GM12878 (cell line): Measurements from ENCODE around the gene GRIN2A.

Experiments used
- BACH1 ChIP-seq: fragments of 450-650 bp; IDR thresholded peaks from 2 replicates; pipeline ENCODE4 v1.6.1; 2017; ENCODE audit warnings: mild to moderate bottlenecking, borderline replicate concordance
- CBX3 ChIP-seq: fragments of 200-600 bp; sonication (generic); IDR thresholded peaks from 2 replicates; pipeline ENCODE4 v1.6.1; 2016; ENCODE audit warnings: low read depth, borderline replicate concordance
- CTCF ChIP-seq, 3 experiments: IDR thresholded peaks in 2 of 3; conservative IDR thresholded peaks in 1 of 3; 2 replicates each; pipeline ENCODE4 v1.5.1; 2011; ENCODE audit warnings: low read depth in 3 of 3, low read length in 3 of 3, mild to moderate bottlenecking in 3 of 3, control low read depth in 2 of 3, moderate library complexity in 2 of 3, inconsistent platforms in 1 of 3, mixed read lengths in 1 of 3; ENCODE audit not compliant: control insufficient read depth in 2 of 3, insufficient read depth in 1 of 3; ENCODE audit errors: extremely low read depth in 1 of 3
- EP300 ChIP-seq, 2 experiments: fragments of 150-350 bp in 1 of 2; IDR thresholded peaks; 2 replicates each; pipeline ENCODE4 v1.6.1; 2011 to 2012; ENCODE audit warnings: low read depth in 2 of 2, low read length in 2 of 2, borderline replicate concordance in 1 of 2, improper control_type of control experiment in 1 of 2, inconsistent platforms in 1 of 2; ENCODE audit not compliant: control insufficient read depth in 1 of 2
- EZH2 ChIP-seq: IDR thresholded peaks from 2 replicates; pipeline ENCODE4 v1.6.1; 2012; ENCODE audit warnings: low read depth, mild to moderate bottlenecking, control low read depth, inconsistent platforms, low read length, borderline replicate concordance; ENCODE audit not compliant: control insufficient read depth
- SIX5 ChIP-seq: IDR thresholded peaks from 2 replicates; pipeline ENCODE4 v1.6.1; 2011; ENCODE audit warnings: mild to moderate bottlenecking, low read depth, low read length, moderate library complexity; ENCODE audit not compliant: severe bottlenecking
- SMC3 ChIP-seq: IDR thresholded peaks from 2 replicates; pipeline ENCODE4 v1.6.1; 2011; ENCODE audit warnings: low read length, improper control_type of control experiment, borderline replicate concordance
- STAT1 ChIP-seq: fragments of 450-650 bp; conservative IDR thresholded peaks from 2 replicates; pipeline ENCODE4 v1.6.1; 2014; ENCODE audit warnings: antibody characterized with exemption, mild to moderate bottlenecking
- YY1 ChIP-seq: IDR thresholded peaks from 2 replicates; pipeline ENCODE4 v1.6.1; 2011; ENCODE audit warnings: low read depth, mild to moderate bottlenecking, low read length
- ZNF274 ChIP-seq: IDR thresholded peaks from one replicate; pipeline ENCODE4 v1.8.0; 2011; ENCODE audit not compliant: insufficient read length, insufficient read depth
- TF ChIP-seq, protein P1 (sequence below): IDR thresholded peaks from 2 replicates; pipeline ENCODE4 v1.6.1; 2011; ENCODE audit warnings: borderline replicate concordance, low read depth, mild to moderate bottlenecking, moderate library complexity, mixed read lengths, low read length; ENCODE audit not compliant: insufficient read depth; ENCODE audit errors: extremely low read length
- TF ChIP-seq, protein P2 (sequence below): fragments of 450-650 bp; IDR thresholded peaks from 2 replicates; pipeline ENCODE4 v1.6.1; 2017; ENCODE audit warnings: mild to moderate bottlenecking, low read depth, inconsistent platforms; ENCODE audit not compliant: poor library complexity, severe bottlenecking

GRCh38 chr16:10013774-10014173, 168.5 kb downstream of the GRIN2A start:
- no peak for TF ChIP-seq EZH2
- TF ChIP-seq SMC3: no peak
- TF ChIP-seq CBX3: no peak
- no peak for TF ChIP-seq STAT1
- TF ChIP-seq YY1: no peak
- TF ChIP-seq, protein P1, sequence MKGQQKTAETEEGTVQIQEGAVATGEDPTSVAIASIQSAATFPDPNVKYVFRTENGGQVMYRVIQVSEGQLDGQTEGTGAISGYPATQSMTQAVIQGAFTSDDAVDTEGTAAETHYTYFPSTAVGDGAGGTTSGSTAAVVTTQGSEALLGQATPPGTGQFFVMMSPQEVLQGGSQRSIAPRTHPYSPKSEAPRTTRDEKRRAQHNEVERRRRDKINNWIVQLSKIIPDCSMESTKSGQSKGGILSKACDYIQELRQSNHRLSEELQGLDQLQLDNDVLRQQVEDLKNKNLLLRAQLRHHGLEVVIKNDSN: no peak
- TF ChIP-seq EP300 (IDR thresholded peaks at IDR 0.05; ENCODE audit: borderline replicate concordance in 1 of 2, control insufficient read depth in 1 of 2, low read depth in 2 of 2, low read length in 2 of 2): no peak
- no peak for TF ChIP-seq CTCF (IDR thresholded peaks at IDR 0.05 in 2 of 3, conservative IDR thresholded peaks at IDR 0.05 in 1 of 3; ENCODE audit: control insufficient read depth in 2 of 3, extremely low read depth in 1 of 3, insufficient read depth in 1 of 3, low read depth in 3 of 3, low read length in 3 of 3)
- no peak for TF ChIP-seq SIX5
- TF ChIP-seq BACH1: no peak
- TF ChIP-seq, protein P2, sequence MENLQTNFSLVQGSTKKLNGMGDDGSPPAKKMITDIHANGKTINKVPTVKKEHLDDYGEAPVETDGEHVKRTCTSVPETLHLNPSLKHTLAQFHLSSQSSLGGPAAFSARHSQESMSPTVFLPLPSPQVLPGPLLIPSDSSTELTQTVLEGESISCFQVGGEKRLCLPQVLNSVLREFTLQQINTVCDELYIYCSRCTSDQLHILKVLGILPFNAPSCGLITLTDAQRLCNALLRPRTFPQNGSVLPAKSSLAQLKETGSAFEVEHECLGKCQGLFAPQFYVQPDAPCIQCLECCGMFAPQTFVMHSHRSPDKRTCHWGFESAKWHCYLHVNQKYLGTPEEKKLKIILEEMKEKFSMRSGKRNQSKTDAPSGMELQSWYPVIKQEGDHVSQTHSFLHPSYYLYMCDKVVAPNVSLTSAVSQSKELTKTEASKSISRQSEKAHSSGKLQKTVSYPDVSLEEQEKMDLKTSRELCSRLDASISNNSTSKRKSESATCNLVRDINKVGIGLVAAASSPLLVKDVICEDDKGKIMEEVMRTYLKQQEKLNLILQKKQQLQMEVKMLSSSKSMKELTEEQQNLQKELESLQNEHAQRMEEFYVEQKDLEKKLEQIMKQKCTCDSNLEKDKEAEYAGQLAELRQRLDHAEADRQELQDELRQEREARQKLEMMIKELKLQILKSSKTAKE: no peak
- no peak for TF ChIP-seq ZNF274
